ENCODE data around the gene SUN1.

GRCh38 chr7:869348-869747, 37.1 kb downstream of the SUN1 start:
- no peak for TF ChIP-seq ZNF626 (tag by site-specific recombination; IDR thresholded peaks at IDR 0.05)
- no peak for TF ChIP-seq CTCF (tag by site-specific recombination; IDR thresholded peaks at IDR 0.05)

Measured in HEK293 (cell line).